NOMO-1 treated with dmso at 0.1 percent for 144 hours (cell line): ENCODE results near the gene HUS1.
"Not testable (repeated sequence)": the region's sequence is repeated elsewhere in the genome, so short reads cannot be mapped to it uniquely, and the experiment has no call there.

Source experiments
- DNase-seq: peaks from one replicate; lab custom pipeline; 2025; ENCODE audit not compliant: unreplicated experiment; lab: John Stamatoyannopoulos, UW

Gene HUS1

DNA sequence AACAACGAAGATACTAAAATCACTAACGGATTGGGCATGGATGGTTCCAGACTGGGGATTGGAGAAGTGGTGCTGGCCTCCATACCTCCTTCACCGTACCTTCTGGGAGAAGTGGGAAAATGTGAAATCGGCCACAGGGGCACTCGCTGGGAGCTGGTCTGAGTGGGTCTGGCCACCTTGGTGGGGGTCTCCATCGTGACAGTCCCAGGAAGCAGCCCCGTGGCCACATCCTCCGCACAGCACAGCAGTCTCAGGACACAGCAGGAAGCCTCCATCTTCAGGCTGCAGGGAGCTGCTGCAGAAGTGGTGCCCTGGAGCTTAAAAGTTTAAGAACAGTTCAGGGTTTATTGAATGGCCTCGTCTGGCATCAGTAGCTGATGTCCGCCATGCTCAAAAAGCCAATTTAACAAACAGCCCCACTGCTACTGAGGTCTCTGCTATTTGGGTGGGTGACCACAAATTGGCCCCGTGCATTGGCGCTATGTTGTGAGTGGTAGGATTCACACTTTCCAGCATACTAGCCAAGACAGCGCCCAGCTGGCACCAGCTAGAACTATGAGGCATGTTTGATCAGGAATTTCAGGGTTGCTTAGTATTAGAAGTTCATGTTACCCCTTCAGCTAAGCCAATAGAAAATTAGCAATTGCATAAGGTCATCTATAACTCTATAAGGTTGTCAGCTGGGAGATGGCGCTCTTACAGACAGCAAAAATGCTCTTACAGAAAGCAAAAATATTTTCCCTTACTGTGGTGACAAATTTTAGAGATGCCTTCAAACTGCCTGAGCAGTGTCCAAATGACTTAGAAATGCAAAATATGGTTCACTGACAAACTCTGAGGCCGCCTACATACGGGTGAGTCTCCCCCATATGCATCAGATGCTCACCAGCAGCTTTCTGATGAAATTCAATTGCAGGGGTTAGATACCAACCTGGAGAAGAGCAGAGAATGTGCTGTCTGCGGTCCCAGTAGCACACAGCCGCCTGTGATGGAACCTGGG lies 48.1 kb downstream of the HUS1 start:
- DNase-seq, result no peak

GRCh38 chr7:47924266-47924665 lies 55.1 kb downstream of the HUS1 start:
- no peak for DNase-seq

GRCh38 chr7:47923081-47923875 lies 56.1 kb downstream of the HUS1 start:
- not testable (repeated sequence) for DNase-seq

DNA sequence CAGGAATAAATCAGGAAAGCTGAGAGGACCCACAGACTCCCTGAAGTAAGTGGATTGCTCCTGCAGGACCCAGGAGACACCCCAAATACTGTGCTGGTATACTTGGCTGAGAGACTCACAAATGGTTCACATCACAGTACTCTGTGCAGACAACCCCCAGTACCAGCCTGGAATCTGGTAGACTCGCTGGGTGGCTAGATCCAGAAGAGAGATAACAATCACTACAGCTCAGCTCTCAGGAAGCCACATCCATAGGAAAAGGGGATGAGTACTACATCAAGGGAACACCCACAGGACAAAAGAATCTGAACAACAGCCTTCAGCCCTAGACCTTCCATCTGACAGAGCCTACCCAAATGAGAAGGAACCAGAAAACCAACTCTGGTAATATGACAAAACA lies 62.9 kb downstream of the HUS1 start:
- DNase-seq, result not testable (repeated sequence)

DNA sequence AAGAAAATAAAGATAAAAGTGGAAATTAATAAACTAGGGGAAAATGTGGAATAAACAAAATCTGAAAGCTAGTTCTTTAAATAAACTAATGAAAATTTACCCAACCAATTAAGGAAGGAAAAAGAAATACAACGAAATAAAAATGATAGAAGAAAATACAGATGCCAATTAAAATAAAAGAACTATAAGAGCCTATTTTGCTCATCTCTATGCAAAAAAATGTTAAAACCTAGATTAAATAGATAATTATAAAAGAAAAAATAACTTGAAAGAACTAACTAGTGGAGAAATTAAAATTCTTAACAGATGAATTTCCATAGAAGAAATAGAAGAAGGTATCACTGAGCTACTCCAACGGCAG lies 63.8 kb downstream of the HUS1 start:
- DNase-seq, result no peak

DNA sequence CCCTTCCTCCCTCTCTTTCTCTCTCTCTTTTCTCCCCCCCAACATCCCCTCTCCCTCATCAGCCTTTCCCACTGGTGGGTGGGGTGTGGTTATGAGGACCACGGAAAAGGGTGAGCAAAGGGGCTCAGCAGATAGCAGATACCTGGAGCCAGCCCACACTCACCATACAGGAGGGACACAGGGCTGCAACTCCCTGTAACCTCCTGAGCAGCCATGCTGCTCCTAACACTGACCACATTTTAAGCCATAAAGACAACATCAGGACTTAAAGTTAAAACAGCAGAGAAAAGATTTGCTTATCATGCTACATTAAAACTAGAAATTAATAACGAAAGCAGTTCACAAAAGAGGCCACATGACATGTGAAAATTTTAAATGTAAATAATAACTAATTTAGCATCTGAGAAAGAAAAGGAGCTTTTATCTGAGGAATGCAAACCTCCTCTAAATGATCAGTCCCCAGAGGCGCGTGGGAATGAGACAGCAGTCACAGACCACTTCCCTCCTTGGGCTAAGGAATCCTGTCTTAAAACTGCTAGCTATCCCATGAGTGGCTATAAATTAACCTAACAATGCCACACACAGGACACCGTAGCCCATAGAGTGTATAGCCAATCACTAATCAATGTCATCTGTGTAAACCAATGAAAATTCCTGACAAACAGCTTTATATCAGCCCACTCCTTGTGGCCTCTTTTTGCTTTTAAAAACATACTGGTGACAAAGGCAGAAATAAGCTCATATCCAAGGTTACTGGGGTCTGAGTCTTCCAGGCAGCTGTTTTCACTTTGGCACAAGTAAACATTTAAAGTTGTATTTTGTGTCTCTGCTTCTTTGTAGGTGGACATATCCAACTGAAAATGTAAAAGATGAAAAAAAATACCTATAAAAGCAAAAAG lies 64.4 kb downstream of the HUS1 start:
- no peak for DNase-seq
